Neural progenitor cell (in vitro differentiated cells): ENCODE data around the gene GNG3. TPM values are rescaled to one million over a fixed set of nuclear protein-coding genes. Genes with fewer than 3 reads are reported as not detected.

Experiments used
- DNase-seq: peaks from one replicate; pipeline ENCODE4 v3.0.0-alpha.2; 2016; ENCODE audit warnings: low spot score
- H2AFZ ChIP-seq: fragments of 200-600 bp; sonication (generic); replicated peaks from 2 replicates; pipeline ENCODE4 v1.6.1; 2016; ENCODE audit warnings: antibody characterized with exemption
- H3F3A ChIP-seq: fragments of 200-600 bp; sonication (generic); 2 replicates; pipeline ENCODE4 v1.6.1; 2016; ENCODE audit warnings: antibody characterized with exemption, low read depth
- H3K27ac ChIP-seq: fragments of 200-600 bp; sonication (generic); 2 replicates; pipeline ENCODE4 v1.5.1; 2016; ENCODE audit warnings: mild to moderate bottlenecking
- H3K27me3 ChIP-seq: fragments of 200-600 bp; sonication (generic); 2 replicates; pipeline ENCODE4 v1.6.1; 2016; ENCODE audit warnings: mild to moderate bottlenecking, moderate library complexity
- H3K36me3 ChIP-seq: fragments of 200-600 bp; sonication (generic); 2 replicates; pipeline ENCODE4 v1.5.1; 2016
- H3K4me1 ChIP-seq: fragments of 200-600 bp; sonication (generic); 2 replicates; pipeline ENCODE4 v1.6.1; 2016; ENCODE audit warnings: mixed run types
- H3K4me2 ChIP-seq: fragments of 200-600 bp; sonication (generic); 2 replicates; pipeline ENCODE4 v1.6.1; 2016
- H3K4me3 ChIP-seq: fragments of 200-600 bp; sonication (generic); 2 replicates; pipeline ENCODE4 v1.5.1; 2016
- H3K79me2 ChIP-seq: fragments of 200-600 bp; sonication (generic); 2 replicates; pipeline ENCODE4 v1.6.1; 2016; ENCODE audit warnings: low read depth
- H3K9ac ChIP-seq: fragments of 200-600 bp; sonication (generic); 2 replicates; pipeline ENCODE4 v1.6.1; 2016
- H3K9me3 ChIP-seq: fragments of 200-600 bp; sonication (generic); 2 replicates; pipeline ENCODE4 v1.5.1; 2016; ENCODE audit warnings: low read depth
- H4K20me1 ChIP-seq: fragments of 200-600 bp; sonication (generic); 2 replicates; pipeline ENCODE4 v1.6.1; 2016; ENCODE audit warnings: low read depth
- H3K27ac Mint-ChIP-seq: 3 replicates; pipeline ENCODE4 v1.8.0; 2021; ENCODE audit warnings: mixed read lengths
- H3K27me3 Mint-ChIP-seq: 2 replicates; pipeline ENCODE4 v1.8.0; 2022; ENCODE audit warnings: low read depth, mild to moderate bottlenecking, inconsistent platforms, moderate library complexity, mixed read lengths; ENCODE audit not compliant: insufficient read depth
- H3K36me3 Mint-ChIP-seq: 3 replicates; pipeline ENCODE4 v1.8.0; 2021; ENCODE audit warnings: mixed read lengths
- H3K4me1 Mint-ChIP-seq: 3 replicates; pipeline ENCODE4 v1.8.0; 2021; ENCODE audit warnings: mixed read lengths
- H3K4me3 Mint-ChIP-seq: 3 replicates; pipeline ENCODE4 v1.8.0; 2021; ENCODE audit warnings: mild to moderate bottlenecking, moderate library complexity, mixed read lengths
- H3K9me3 Mint-ChIP-seq: 3 replicates; pipeline ENCODE4 v1.8.0; 2020; ENCODE audit warnings: mixed read lengths
- EZH2 ChIP-seq: fragments of 200-600 bp; sonication (generic); IDR thresholded peaks from 2 replicates; pipeline ENCODE4 v1.6.1; 2017; ENCODE audit warnings: antibody characterized with exemption, mild to moderate bottlenecking, moderate library complexity
- EZH2phosphoT487 ChIP-seq: fragments of 200-600 bp; sonication (generic); IDR thresholded peaks from 2 replicates; pipeline ENCODE4 v1.6.1; 2017; ENCODE audit warnings: antibody characterized with exemption
- total RNA-seq: library from RNA; depleted of rRNA; stranded (reverse); fragments of >200 nt; gene quantifications from 2 replicates; pipeline ENCODE4 v1.2.3, GENCODE V29; 2015; ENCODE audit warnings: low replicate concordance
- TF ChIP-seq, protein P1 (sequence below): fragments of 200-600 bp; sonication (generic); IDR thresholded peaks from 2 replicates; pipeline ENCODE4 v1.5.1; 2017; ENCODE audit warnings: antibody characterized with exemption, mild to moderate bottlenecking

Gene GNG3
- total RNA-seq, 1 donor from 2014 or later = not detected

DNA sequence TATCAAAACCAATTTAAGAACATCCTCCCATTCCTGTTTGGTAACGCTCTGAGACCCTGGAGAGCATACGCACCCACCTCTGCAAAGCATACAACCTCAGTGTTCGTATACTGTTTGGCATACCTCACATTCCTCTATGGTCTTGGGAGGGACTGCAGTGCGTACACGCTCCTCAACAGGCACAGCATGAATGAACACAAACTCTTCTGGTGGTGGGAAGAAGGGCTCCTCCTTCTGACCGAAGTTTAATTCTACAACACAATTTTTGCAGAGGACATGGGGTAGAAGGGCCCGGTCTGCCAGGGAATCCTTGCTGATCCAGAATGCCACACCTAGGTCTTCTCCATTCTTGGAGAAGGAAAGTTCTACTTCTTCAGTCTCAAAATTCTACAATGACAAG, 14.5 kb downstream of the GNG3 start:
- H3K36me3 Mint-ChIP-seq = peaks cover 64% of the 10 kb centered on the region
- DNase-seq = peak; percentile 51
- TF ChIP-seq, protein P1, sequence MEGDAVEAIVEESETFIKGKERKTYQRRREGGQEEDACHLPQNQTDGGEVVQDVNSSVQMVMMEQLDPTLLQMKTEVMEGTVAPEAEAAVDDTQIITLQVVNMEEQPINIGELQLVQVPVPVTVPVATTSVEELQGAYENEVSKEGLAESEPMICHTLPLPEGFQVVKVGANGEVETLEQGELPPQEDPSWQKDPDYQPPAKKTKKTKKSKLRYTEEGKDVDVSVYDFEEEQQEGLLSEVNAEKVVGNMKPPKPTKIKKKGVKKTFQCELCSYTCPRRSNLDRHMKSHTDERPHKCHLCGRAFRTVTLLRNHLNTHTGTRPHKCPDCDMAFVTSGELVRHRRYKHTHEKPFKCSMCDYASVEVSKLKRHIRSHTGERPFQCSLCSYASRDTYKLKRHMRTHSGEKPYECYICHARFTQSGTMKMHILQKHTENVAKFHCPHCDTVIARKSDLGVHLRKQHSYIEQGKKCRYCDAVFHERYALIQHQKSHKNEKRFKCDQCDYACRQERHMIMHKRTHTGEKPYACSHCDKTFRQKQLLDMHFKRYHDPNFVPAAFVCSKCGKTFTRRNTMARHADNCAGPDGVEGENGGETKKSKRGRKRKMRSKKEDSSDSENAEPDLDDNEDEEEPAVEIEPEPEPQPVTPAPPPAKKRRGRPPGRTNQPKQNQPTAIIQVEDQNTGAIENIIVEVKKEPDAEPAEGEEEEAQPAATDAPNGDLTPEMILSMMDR = peak; percentile 29
- no peak for TF ChIP-seq EZH2
- peak overlapping the region; percentile 52 for H3K4me3 Mint-ChIP-seq
- H3K9me3 ChIP-seq = no peaks in the 10 kb centered on the region
- H3K27ac Mint-ChIP-seq = no peak overlapping the region
- no peak overlapping the region for H2AFZ ChIP-seq
- peaks cover 96% of the 10 kb centered on the region for H3K79me2 ChIP-seq
- H3K9me3 Mint-ChIP-seq = no peaks in the 10 kb centered on the region
- H3K27ac ChIP-seq = peak overlapping the region; percentile 13
- H3F3A ChIP-seq = peaks cover 74% of the 10 kb centered on the region
- H3K4me1 ChIP-seq = peaks cover 11% of the 10 kb centered on the region
- peaks cover 56% of the 10 kb centered on the region for H4K20me1 ChIP-seq
- peaks cover 42% of the 10 kb centered on the region for H3K36me3 ChIP-seq
- H3K9ac ChIP-seq = no peak overlapping the region
- no peaks in the 10 kb centered on the region for H3K27me3 ChIP-seq
- H3K27me3 Mint-ChIP-seq = peaks cover 7% of the 10 kb centered on the region
- H3K4me3 ChIP-seq = no peak overlapping the region
- peaks cover 41% of the 10 kb centered on the region for H3K4me1 Mint-ChIP-seq
- no peak overlapping the region for H3K4me2 ChIP-seq

GRCh38 chr11:62724171-62724570, 16.7 kb downstream of the GNG3 start:
- Mint-ChIP-seq H3K36me3 (peaks cover 53% of the 10 kb centered on the region), H3K27me3 (peaks cover 9% of the 10 kb centered on the region), H3K4me3 (peak overlapping the region; percentile 93), H3K4me1 (peaks cover 46% of the 10 kb centered on the region), H3K27ac (no peak overlapping the region), H3K9me3 (no peaks in the 10 kb centered on the region)
- peaks cover 11% of the 10 kb centered on the region for H3K4me1 ChIP-seq
- peaks cover 50% of the 10 kb centered on the region for H4K20me1 ChIP-seq
- DNase-seq = no peak
- H3K27ac ChIP-seq = peak overlapping the region; percentile 4
- H3K9me3 ChIP-seq = no peaks in the 10 kb centered on the region
- H3K4me3 ChIP-seq = peak overlapping the region; percentile 79
- no peak overlapping the region for H2AFZ ChIP-seq
- peaks cover 85% of the 10 kb centered on the region for H3K79me2 ChIP-seq
- peaks cover 78% of the 10 kb centered on the region for H3F3A ChIP-seq
- TF ChIP-seq, protein P1 = no peak
- TF ChIP-seq EZH2 = no peak
- TF ChIP-seq EZH2phosphoT487 = no peak
- peak overlapping the region; percentile 85 for H3K9ac ChIP-seq
- H3K36me3 ChIP-seq = peaks cover 42% of the 10 kb centered on the region
- peak overlapping the region; percentile 95 for H3K4me2 ChIP-seq
- no peaks in the 10 kb centered on the region for H3K27me3 ChIP-seq

DNA sequence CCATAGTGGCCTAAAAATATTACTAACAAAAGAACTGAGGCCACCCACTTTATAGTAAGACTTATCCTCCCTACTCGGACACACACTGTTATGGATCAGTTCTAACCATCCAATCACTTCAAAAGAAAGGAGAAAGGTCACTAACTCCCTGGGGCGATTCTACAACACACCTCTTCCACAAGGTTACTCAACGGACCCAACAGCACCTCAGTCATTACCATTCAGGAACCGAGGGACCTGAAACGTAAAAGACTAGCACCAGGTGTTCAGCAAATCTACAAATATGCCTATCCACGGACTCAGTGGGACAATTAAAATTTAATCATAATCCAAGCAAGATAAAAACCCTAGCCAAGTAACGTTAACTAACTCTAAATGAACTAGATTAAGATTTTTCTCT, 18.2 kb downstream of the GNG3 start:
- no peaks in the 10 kb centered on the region for H3K9me3 Mint-ChIP-seq
- peaks cover 18% of the 10 kb centered on the region for H3K4me1 ChIP-seq
- peak overlapping the region; percentile 85 for H3K9ac ChIP-seq
- peaks cover 54% of the 10 kb centered on the region for H4K20me1 ChIP-seq
- peak overlapping the region; percentile 95 for H3K4me2 ChIP-seq
- no peaks in the 10 kb centered on the region for H3K27me3 ChIP-seq
- peaks cover 42% of the 10 kb centered on the region for H3K36me3 Mint-ChIP-seq
- peak overlapping the region; percentile 59 for H3K27ac Mint-ChIP-seq
- H3K27ac ChIP-seq = peak overlapping the region; percentile 96
- H3K4me3 ChIP-seq = peak overlapping the region; percentile 79
- H3K4me3 Mint-ChIP-seq = peak overlapping the region; percentile 93
- peaks cover 68% of the 10 kb centered on the region for H3F3A ChIP-seq
- H3K27me3 Mint-ChIP-seq = peaks cover 12% of the 10 kb centered on the region
- DNase-seq = no peak
- TF ChIP-seq, protein P1 = no peak
- no peak for TF ChIP-seq EZH2phosphoT487
- TF ChIP-seq EZH2 = no peak
- peaks cover 86% of the 10 kb centered on the region for H3K79me2 ChIP-seq
- no peak overlapping the region for H2AFZ ChIP-seq
- peaks cover 54% of the 10 kb centered on the region for H3K4me1 Mint-ChIP-seq
- peaks cover 32% of the 10 kb centered on the region for H3K36me3 ChIP-seq
- H3K9me3 ChIP-seq = no peaks in the 10 kb centered on the region
